G401.6 (cell line): ENCODE data around the gene SSUH2.

Experiments
- FAIRE-seq: peaks from 2 replicates; lab custom pipeline; 2012; peaks lifted over from hg19 to GRCh38; lab: Jason Lieb, UNC

Gene SSUH2

DNA sequence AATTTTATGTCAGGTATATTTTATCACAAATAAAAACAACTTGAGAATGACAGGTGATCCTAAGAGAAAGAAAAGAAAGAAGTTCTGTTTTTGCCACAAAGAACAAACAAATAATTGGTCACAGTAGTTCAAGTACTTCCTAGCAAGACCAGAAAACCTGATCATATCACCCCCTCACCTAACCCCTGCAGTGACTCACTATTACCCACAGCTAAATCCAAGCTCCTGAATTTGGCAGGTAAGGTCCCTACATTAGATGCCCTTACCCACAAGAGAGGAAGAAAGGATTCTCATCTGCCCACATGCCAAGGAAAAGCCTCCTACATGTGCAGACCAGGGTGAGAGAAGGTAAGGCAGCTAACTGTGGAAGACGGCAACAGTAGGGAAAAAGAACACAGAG lies 4.4 kb downstream of the SSUH2 start:
- FAIRE-seq, result no peak

DNA sequence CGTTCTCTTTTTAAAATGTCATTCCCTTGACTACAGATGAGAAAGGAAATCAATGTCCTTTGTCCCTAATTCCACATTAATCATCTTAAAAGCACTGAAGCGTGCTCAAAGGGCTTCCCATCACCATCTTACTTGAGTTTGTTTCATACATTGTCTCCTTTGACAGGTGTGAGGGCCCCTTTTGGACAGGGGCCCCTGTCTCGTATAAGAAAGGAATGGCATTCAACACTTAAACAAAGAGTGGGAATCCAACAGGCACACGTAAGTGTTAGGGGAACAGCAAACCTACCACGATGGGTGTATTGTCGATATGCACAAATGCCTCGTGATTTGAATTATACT lies 5.0 kb downstream of the SSUH2 start:
- FAIRE-seq, result no peak

DNA sequence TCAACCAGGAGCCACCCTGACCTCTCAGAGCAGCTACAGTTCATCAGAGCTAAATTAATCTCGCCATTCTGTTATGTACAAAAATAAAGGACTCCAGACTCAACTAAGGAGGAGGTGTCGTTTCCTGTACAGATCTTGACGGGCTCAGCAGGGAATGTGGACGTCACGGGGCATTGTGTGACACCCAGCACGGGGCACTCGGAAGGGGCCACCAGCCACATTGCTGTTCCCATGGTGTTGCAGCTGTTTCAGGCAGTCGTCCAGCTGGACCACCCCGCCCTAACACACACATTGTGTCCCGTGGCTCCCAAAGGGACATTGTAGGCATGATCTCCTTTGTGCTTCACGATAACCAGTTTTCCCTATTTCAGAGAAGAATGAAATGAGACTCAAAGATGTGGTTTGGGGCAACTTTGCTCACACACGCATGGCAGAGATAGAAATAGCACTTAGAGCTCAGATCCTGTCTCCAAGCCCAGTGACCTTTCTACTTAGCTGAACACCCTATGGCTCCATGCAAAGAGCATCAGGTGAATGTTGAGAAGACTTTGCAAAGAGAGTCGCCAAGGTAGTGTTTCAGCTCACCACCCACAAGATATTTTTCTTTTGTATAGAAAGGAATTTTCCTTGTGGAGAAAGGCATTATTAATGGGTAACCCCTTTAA lies 5.5 kb downstream of the SSUH2 start:
- FAIRE-seq, result no peak

DNA sequence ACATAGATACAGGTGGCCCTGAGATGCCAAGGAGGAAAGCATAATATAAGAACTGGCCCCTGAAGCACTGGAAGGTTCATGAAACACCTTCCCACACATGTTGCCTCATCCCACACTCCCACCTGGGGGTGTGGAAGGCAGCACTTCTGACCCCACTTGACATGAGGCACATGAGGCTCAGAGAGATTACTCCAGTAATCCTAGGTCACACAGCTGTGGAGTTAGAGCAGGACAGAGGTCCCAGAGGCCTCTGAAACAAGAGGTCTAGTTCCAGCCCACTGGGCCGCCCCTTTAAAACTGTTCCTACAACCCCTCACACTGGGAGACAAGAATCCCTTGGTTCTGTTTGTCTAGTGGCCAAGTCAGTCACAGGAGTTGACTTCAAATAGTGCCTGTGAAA lies 7.2 kb downstream of the SSUH2 start:
- no peak for FAIRE-seq

DNA sequence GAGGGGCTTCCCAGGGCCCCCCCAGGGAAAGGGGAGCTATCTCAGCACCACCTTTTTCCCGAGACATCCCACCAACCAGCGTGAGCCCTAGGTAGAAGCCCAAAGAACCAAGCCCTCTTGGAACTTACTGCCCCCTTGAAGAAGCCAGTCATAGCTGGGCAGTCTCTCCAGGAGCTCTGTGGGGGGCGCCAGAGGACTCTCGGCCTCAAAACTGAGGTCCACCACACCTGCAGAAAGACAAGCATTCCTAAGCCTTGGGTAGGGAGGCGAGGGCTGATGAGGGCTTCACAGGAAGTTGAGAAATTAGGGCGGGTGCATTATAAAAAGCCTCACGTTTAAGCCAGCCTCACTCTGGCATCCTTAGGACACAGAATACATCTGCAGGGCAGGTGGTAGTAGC lies 9.0 kb downstream of the SSUH2 start:
- FAIRE-seq, result no peak

DNA sequence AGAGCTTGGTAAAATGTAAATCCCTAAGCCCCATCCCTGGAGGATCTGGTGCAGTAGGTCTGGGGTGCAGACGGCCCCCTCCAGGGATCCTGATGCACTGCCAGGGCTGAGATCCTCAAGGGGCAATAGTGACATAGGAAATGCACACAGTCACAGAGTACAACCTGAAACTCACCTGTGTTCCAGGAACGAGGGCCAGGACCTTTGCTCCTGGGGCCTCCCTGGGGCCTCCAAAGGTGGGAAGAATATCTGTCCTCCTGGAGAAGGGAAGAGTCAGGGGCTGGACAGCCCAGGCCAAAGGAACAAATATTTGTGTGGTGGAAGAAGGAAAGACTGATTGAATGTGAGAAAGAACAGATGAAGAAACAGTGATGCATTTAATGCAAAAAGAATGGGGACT lies 9.5 kb downstream of the SSUH2 start:
- FAIRE-seq, result no peak

DNA sequence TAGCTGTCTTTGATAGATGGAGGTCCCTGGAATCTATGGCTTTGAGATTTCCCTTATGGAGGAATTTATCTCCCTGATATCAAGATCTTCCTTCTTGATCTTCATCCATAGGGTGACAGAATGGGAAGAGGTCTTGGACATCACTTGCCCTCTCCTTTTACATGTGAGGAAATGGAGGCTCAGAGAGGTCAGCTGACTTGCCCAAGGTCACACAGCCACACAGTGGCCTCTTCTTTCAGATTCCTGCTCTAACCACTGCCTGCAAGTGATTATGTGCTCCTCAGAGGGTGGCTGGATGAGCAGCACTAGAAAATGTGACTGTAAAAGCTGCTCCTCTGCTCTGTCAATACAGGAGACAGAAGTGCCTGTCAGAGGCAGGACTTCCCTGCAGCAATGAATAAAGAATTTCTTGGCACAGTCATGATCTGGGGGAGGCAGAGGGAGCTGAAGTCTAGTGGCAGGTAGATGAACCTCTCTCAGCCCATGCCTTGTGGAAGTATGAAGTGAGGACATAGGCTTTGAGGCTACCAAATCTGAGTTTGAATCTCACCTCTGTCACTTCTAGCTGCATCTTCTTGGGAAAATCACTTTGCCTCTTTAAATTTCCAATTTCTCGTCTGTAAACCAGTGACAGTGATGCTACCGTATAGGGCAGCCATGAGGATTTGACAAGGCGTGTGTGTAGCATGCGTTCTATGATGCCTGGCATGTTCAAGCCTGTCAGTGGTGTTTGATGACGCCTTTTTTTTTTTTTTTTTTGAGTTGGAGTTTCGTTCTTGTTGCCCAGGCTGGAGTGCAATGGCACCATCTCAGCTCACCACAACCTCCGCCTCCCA lies 12.0 kb downstream of the SSUH2 start:
- no peak for FAIRE-seq

DNA sequence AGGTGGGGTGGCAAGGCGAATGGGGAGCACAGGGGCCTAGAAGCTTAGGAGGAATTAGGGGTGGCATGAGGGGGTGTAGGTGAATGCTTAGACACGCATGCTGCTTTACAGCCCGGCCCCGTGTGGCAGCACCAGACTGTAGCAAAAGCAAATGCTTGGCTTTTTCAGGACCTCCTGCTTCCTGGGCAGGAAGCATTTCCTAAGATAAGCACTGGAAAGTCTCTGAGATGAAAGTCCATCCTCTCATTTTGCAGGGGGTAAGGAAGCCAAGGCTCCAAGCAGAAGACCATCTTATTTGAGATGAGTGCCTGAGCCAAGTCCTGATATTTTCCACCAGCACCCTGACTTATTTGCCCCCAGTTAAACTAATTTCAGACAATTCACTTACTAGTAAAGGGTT lies 12.9 kb downstream of the SSUH2 start:
- no peak for FAIRE-seq

DNA sequence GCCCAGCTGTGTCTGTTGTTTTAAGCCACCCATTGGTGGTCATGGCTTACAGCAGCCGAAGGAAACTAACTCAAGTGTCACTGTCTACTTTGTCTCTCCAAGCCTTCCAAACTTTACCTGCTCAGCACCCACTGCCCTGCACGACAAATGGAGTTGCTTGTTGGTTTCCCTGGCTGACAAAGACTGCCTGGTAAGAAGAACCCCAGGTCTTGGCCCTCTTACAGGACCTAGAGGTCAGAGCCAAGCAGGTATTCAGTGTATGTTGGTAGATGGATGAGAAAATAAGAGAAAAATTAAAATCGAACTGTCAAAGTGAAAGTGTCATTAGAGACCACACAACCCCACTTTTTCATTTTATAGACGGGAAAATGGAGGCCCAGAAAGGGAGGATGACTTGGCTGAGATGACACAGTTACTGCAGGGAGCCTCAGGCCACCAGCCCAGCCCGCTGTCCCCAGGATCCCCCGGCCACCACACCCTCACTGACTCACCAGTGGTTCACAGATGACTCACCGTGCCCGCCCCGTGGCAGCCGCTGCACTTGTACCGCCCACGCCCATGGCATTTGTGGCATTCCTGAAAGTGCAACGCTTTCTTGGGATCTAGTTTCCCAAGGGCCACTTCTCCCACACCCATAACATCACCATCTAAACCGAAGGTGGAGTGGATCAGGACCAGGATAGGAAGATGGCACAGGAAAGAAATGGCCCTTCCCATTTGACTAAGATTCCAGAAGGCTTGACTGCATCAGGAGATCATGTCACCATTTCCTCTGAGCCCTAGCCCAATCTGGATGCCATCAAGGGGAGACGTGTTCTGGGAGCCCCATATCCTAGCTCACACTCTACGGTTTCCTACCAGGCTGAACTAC lies 15.2 kb downstream of the SSUH2 start:
- no peak for FAIRE-seq

DNA sequence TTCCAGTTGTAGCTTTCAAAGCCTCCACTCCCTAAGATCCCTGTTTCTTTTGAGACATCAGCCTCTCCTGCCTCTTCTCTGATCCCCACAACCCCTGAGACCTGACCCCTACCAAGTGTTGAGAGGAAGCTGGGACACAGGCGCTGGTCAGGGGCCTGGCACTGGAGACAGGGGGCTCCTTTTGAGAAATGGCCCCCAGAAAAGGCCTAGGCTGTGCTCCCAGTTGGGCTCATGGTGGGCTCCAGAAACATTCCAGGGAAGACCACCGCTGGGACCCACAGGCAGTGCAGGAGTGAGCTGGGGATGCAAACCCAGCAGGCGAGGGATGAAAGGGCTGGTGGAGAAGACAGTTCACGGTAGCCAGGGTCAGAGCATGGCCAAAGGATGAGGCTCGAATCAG lies 16.6 kb downstream of the SSUH2 start:
- FAIRE-seq, result no peak

DNA sequence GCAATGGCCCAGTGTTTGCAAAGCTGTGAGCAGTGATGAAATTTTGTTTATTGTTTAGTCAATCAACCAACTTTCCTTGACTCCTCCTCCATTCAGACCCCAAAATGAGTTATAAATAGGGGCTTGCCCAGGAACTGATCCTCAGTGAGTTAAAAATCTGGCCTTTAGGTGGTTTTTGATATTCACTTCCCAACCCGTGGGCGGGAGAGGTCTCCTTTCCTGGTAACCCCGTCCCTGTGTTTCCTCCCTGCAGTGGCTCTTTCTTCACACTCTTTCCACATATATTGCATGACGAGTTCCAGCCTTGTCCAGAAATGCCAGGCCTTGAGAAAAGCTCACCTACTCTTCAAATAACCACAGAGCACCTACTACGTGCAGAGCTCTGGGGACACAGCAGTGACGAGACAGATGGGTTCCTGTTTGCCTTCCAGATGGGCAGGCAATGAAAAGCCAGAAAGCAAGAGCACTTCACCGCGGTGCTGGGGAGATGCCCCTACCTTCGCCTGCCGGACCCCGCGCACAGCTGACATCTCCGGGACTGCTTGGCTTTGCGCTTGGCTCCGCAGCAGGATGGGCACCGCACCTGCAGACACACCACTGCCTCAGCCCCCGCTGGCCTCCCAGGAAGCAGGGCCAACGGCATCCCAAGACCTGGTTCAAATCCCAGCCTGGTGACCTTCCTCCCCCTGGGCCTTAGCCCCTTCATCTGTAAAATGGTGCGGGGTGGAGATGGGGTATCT lies 17.2 kb downstream of the SSUH2 start:
- no peak for FAIRE-seq

DNA sequence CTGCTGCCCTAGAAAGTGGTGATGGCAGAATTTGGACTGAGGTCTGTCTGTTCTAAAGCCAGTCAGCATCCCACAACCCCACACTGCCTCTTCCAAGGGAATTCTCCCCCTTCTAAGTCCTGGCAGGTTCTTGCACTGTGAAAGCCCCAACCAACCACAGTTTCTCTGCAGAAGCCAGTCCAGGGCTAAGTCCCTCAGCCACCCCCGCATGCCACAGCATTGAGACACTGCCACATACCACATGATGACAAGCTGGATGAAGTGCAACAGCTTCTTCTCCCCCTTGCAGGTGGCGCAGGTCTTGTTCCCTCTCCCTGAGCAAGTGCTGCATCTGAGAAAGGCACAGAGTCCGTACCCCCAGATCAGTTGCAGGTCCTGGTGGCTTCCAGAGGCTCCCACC lies 18.6 kb downstream of the SSUH2 start:
- FAIRE-seq, result no peak

DNA sequence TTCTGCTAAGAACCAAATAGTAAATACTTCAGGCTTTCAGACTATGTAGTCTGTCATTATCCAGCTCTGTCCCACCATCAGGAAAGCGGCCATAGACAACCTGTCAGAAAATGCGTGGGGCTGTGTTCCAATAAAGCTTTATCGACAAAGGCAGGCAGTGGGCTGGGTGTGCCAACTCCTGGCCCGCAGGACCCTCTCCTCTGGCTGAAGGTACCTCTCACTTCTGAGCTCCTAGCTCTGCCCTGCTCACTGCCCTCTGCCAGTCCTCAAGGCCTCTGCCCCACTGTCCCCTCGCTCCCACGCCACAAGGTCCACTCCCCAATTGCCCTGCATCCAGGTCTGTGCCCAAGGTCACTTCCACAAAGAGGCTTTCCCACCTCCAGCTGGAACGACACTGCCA lies 20.0 kb downstream of the SSUH2 start:
- no peak for FAIRE-seq

DNA sequence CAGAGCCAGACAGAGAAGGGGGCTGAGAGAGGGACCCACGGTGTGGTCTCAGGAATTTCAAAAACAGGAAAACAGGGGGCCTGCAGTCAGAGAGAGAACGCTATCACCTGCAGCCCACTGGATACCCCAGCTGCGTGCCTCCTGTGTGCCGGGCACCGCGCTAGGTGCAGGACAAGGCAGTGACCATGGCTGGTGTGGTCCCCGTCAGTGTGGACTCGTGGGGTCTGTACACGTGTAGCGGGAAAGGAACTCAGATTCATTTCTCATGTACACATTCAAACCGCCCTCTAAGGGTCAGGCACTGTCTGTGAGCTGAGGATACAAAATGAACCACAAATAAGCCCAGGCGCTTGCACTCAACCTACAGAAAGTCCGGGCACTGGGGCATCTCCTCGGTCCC lies 20.9 kb downstream of the SSUH2 start:
- FAIRE-seq, result no peak

DNA sequence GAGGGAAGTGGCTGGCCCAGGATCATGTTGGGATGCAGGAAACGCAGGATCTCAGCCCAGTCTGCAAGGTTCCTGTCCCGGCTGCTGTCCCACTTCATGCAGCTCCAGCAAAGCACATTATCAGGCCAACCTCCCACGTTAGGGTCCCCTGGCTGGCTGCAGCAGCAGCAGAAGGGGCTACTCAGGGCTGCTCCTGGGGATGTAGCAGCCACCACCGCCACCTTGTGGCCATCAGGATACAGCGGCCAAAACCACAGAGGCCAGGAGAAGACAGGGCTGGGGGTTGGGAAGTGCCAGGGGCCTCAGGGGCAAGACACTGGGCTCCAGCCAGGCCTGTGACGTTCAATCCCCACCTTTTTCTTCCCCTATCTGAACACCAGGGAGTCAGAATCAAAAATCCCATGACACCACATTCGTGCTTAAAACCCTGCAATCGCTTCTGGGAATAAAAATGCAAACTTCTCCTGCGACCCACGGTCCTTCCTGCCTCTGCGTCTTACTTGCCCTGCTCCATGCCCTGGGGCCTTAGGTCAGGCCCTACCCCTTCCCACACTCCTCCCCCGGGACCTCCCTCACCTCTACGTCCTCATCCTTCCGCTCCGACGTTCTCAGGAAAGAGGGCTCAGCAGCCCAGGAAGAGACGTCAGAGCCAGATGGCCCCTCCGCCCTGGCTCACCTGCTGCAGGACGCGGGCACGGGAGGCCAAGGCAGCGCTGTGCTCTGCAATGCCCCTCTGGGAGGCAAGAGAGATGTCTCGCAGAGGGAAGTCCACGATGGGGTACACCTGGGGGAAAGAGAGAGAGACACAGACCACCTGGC lies 21.5 kb downstream of the SSUH2 start:
- no peak for FAIRE-seq

DNA sequence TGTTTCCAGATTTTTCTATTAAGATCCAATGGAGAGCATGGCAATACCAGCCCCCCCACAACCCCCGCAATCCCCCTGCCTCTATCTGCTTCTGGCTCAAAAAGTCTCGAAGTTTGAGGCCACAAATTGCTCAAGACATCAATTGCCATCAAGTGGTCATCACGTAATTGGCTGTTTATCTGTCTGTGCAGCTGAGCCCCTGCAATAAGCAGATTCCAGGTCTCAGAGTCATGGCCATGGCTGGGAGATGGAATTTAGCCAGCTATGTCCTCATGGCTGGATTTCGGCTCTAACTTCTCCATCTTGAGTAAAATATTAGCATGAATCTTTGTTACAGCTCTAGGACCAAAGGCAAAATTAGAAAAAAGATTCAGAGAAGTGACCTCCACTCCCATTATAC lies 22.7 kb downstream of the SSUH2 start:
- FAIRE-seq, result no peak

DNA sequence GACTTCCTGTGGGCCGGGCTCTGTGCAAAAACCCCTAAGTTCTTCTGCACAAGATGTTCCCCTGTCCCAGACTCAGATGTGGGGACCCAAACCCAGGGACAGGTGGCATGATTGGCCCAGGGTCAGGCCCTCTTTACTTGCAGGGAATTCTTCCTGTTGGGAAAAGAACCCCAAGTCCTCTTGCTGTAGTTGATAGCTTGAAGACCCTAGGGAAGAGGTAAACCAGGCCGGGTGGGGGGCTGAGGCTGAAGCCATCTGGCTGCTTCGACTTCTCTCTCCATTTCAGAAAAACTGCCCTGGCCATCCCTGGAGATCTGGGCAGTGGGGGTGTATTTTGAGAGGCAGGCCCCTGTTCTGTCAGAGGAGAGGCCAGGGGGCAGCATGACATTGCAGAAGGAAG lies 23.5 kb downstream of the SSUH2 start:
- FAIRE-seq, result no peak

DNA sequence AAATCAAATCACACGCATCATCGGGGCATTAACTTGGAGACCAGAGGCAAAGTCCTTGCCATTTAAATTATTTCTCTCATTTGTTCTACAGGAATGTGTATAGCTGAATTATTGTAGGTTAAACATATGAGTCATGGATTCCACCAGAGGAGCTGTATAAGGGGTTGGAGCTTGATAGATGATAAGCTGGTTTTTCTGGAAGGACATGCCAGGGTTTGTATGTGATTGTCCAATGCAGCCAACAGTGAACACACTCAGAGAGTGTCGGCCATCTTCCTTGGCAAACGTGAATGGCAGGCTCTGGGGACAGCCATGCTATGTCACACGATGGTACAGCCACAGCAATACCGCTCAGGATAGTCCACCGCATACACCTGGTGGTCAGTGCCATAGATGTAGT lies 25.1 kb downstream of the SSUH2 start:
- no peak for FAIRE-seq

DNA sequence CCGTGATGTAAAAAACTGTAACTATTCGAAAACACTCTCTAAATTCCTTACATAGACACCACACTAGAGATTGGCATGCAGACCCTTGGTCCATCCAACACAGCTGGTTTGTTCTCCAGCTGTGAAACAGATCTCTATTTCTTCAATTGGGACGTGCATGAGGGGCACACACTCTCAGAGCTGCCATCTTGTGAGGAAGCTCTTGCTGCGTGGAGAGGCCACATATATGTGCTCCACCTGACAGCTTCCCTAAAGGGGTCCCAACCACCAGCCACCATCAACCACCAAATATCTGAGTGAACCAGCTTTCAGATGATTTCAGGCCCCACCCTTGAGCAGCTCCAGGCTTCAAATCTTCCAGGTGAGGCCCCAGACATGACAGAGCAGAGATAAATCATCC lies 25.6 kb downstream of the SSUH2 start:
- no peak for FAIRE-seq

DNA sequence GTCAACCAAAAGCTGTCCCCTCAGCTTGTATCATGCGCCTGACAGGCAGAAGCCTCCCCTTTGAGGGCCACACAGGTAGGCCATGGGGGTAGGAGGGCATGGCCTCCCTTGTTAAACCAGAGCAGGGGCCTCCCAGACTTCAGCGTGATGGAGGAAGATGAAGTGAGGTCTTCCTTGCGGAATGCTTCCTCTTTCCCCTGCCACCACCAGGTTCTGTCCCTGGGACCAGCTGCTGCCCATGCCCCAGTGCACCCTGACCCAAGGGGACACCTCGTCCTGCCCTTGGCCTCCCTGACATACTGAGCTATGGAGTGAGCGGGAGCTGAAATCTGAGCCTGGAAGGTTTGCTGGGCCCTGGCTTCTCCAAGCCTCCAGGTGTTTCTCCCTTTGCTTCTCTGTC lies 26.7 kb downstream of the SSUH2 start:
- FAIRE-seq, result no peak

DNA sequence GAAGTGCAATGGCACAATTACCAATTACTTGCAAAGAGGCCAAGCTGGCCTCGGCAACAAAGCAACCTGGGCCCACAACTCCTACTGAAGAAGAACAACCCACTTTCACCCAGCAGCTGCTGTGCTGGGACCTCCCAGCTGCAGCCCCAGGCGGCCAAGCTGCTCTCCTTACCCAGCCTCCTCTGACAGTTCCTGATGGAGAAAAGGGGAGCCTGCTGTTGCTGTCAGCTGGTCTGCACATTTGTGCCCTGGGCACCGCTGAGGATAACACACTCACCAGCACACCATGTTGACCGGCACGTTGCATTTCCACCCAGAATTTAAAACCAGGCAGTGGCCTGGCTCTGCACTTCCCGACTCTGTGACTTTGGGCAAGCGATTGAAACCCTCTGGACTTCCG lies 33.6 kb downstream of the SSUH2 start:
- FAIRE-seq, result no peak
